ENCODE data around the gene RPS14. TPM values are rescaled to one million over a fixed set of nuclear protein-coding genes. Genes with fewer than 3 reads are reported as not detected.
A peak's percentile ranks its signal among the peaks of the same experiment; 100 is the strongest.
"Not testable (repeated sequence)": the region's sequence is repeated elsewhere in the genome, so short reads cannot be mapped to it uniquely, and the experiment has no call there.

Gene RPS14
- total RNA-seq, 4 donors from 2014 or later, result 1,684 to 3,537 (median 3,314) TPM

DNA sequence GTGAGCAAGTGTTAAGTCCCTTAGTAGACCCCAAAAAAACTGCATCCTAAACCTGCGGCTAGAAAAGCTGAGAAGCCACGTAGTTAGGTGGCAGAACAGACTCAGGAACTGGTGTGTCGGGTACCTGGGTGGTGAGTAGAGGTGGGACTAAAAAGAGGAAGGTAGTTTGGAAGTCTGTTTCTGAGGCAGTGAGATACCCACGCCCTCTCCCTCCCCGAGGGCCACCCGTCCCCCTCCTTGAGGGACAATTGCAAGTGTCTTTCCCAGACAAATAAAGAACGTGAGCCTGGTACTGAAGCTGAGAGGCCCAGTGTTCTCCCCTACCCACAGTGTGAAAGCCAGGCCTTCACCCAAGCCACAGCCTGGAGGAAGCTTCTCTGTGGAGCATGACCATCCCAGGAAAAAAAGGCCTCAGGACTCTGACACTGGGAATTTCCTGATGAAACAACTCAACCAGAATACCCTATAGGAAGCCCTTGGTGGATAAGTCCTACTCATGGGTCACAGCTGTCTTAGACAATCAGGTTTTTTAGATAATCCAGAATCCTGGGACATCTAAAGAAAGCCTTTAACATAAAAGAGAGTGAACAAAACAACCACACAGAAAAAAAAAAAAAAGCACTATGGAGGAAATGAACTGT, 29.8 kb downstream of the RPS14 start:
- Histone ChIP-seq H3K4me1 (no peaks in the 10 kb centered on the region), H3K9me3 (no peaks in the 10 kb centered on the region), H3K4me3 (no peak overlapping the region), H3K27ac (no peak overlapping the region), H3K36me3 (no peaks in the 10 kb centered on the region), H3K27me3 (no peaks in the 10 kb centered on the region)
- 77% methylated on average over 7 of the region's 7 CpGs for WGBS
- TF ChIP-seq POLR2A (IDR thresholded peaks at IDR 0.05), result no peak
- no peak for DNase-seq (ENCODE audit: low spot score in 2 of 2)

GRCh38 chr5:150413902-150414790, 35.4 kb downstream of the RPS14 start:
- not testable (repeated sequence) for H3K4me3 ChIP-seq, H3K27me3 ChIP-seq, H3K36me3 ChIP-seq, H3K9me3 ChIP-seq
- DNase-seq (ENCODE audit: low spot score in 2 of 2), result peak in 1 of 2 donors; percentile 35
- H3K4me1 ChIP-seq, result peaks cover 29% of the 10 kb centered on the region
- WGBS, result 91% methylated on average over 16 of the region's 16 CpGs
- peak overlapping the region; percentile 77 for H3K27ac ChIP-seq

DNA sequence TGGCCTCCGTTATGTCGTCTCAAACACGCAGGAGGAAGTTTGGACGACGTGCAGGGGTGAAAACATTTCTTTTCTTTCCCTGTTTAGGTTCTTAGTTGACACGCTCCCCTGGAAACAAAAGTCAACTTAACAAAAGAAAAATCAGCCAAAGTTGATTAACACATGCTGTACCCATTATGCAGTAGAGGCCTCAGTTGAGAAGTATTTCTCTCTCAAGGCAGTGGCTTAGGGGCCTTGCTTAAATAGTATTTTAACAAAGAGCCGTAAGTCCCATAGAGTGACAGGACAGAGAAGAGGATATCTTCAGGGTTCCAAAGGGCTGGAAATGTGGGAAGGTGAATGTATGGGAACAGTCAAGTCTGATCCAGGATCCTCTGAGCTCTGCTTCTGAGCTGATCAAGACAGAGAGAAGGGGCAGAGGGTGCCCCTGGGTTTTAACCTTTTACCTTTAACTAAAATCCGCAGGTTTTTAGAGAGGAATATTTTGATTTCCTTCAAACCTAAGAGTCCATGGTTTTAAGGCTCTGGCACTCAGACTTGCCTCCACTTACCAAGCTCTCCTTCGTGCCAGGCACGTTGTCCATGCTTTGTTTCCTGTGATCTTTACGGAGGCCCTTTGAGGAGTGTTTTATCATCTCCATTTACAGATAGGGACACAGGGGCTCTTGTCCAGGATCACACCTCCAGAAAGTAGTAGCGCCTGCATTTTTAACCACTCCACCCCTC, 36.2 kb downstream of the RPS14 start:
- H3K27ac ChIP-seq, result peak overlapping the region; percentile 77
- no peaks in the 10 kb centered on the region for H3K9me3 ChIP-seq
- H3K4me3 ChIP-seq, result peak overlapping the region; percentile 49
- peaks cover 29% of the 10 kb centered on the region for H3K4me1 ChIP-seq
- peak in 1 of 2 donors; percentile 48 for DNase-seq (ENCODE audit: low spot score in 2 of 2)
- TF ChIP-seq POLR2AphosphoS5 (IDR thresholded peaks at IDR 0.05) (no peak), EP300 (IDR thresholded peaks at IDR 0.05) (no peak), CTCF (IDR thresholded peaks at IDR 0.05) (no peak), POLR2A (IDR thresholded peaks at IDR 0.05) (no peak)
- H3K27me3 ChIP-seq, result no peaks in the 10 kb centered on the region
- 60% methylated on average over 12 of the region's 12 CpGs for WGBS
- no peaks in the 10 kb centered on the region for H3K36me3 ChIP-seq

DNA sequence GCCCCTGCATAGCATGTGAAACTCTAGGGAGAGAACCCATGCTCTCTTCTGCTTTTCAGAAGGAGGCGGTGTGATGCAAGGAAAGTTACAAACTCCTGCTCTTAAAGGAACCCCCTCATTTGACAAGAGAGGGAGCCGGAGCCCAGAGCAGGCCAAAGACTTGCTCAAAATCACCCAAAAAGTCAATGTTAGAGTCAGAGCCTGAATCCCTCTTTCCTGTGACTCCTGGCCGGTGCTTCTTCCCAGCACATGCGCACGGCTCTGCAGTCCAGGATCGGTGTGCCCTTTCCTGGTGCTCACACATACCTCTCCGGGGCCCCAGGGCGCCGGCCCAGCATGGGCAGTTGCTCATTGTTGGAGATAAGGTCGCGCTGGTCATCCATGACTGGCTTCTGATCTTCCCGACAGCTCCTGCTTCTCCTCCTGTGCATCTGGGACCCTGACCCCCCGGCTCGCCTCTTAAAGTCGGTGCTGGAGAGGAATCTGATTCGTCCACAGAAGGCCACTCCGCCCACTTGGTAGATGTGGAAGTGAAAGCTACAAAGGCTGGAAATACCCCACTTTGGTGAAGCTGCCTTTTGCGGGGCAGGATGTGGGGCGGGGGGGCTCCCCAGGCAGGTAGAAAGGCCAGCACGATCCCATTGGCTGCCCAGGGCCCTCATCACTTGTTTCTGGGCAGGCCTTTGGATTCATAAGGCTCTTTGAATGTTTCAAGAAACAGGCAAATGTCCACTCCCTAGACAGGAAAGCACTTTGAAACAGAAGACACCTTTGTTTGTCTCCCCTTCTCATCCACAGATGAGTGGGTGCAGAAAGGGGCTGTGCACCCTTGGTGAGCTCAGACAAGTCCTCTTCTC, 37.0 kb downstream of the RPS14 start, which contains the start of gene CD74:
TSS of gene CD74 (minus strand) at position 592 of the 857 bp plus-strand sequence. CDS start at position 431, 161 bp downstream.
- Histone ChIP-seq H3K4me1 (peaks cover 29% of the 10 kb centered on the region), H3K36me3 (no peaks in the 10 kb centered on the region), H3K27ac (peak within 1 kb of the TSS; percentile 77), H3K9me3 (no peaks in the 10 kb centered on the region), H3K4me3 (peak within 1 kb of the TSS; percentile 49), H3K27me3 (no peaks in the 10 kb centered on the region)
- no peak for TF ChIP-seq EP300 (IDR thresholded peaks at IDR 0.05)
- TF ChIP-seq POLR2AphosphoS5 (IDR thresholded peaks at IDR 0.05), result peak in 2 of 3 donors; percentile 4 to 75
- TF ChIP-seq POLR2A (IDR thresholded peaks at IDR 0.05), result peak in 1 of 2 donors; percentile 43
- peak; percentile 85 to 87 for DNase-seq (ENCODE audit: low spot score in 2 of 2)
- 43% methylated on average over 5 of the region's 20 CpGs for WGBS

DNA sequence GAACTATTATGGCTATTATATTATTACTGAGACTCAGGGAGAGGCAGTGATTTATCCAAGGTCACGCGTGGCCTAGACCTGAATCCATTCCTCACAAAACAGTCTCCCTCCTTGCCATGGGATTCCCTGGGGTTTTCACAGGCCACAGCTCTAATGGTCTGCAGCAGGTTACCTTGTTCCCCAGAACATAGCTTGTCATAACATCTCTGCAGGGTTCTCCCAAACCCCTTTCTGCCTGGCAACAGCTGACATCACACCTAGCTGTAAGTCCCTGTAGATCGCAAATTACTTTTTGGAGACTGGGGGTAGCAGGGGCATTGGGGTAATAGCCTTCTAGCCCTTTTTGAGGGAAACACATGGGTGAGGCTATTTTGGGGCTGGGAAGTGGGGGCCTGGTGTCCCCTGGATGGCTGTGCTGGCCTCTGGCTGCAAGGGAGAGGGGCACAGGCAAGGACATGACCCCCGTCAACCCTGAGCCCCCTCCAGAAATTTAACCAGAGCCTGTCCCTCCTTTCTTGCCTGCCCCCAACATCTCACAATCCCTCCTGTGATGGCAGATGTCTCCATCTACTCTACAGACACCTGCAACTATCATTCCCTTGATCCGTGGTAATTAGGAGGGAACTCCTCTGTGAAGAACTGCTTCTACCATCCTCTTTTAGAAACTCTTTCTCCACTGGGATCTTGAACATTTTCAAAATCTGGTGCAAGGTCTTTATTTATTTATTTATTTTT, 38.1 kb downstream of the RPS14 start:
- Histone ChIP-seq H3K27ac (peak overlapping the region; percentile 77), H3K36me3 (peaks cover 4% of the 10 kb centered on the region), H3K9me3 (no peaks in the 10 kb centered on the region), H3K4me3 (peak overlapping the region; percentile 49), H3K27me3 (no peaks in the 10 kb centered on the region), H3K4me1 (peaks cover 29% of the 10 kb centered on the region)
- peak in 1 of 2 donors; percentile 56 for DNase-seq (ENCODE audit: low spot score in 2 of 2)
- TF ChIP-seq EP300 (IDR thresholded peaks at IDR 0.05), result no peak
- no peak for TF ChIP-seq POLR2AphosphoS5 (IDR thresholded peaks at IDR 0.05)
- no peak for TF ChIP-seq POLR2A (IDR thresholded peaks at IDR 0.05)
- no peak for TF ChIP-seq CTCF (IDR thresholded peaks at IDR 0.05)
- WGBS, result 84% methylated on average over 5 of the region's 5 CpGs
